ENCODE measurements around the gene PLCXD1. TPM values are rescaled to one million over a fixed set of nuclear protein-coding genes. Genes with fewer than 3 reads are reported as not detected.

Gene PLCXD1
- polyA plus RNA-seq, 3 donors, result 2.9 to 28.7 (median 6.7) TPM

GRCh38 chrX:332916-333610 lies 51.9 kb downstream of the PLCXD1 start:
- no peak overlapping the region for H3K27ac Mint-ChIP-seq
- TF ChIP-seq CTCF (IDR thresholded peaks at IDR 0.05), result no peak
- DNase-seq, result no peak

GRCh38 chrX:333611-334311 lies 52.6 kb downstream of the PLCXD1 start:
- no peaks in the 10 kb centered on the region for H4K20me1 ChIP-seq (ENCODE audit: insufficient read depth, low read length)
- 98% methylated on average over 41 of the region's 51 CpGs for WGBS (ENCODE audit: insufficient coverage)
- H3K4me1 Mint-ChIP-seq, result no peaks in the 10 kb centered on the region

More at GRCh38 chrX:332916-333610, 51.9 kb downstream of the PLCXD1 start:
- Mint-ChIP-seq H3K4me3 (no peak overlapping the region), H3K9me3 (peaks cover 13 to 37% (median 22%) of the 10 kb centered on the region in 7 donors), H3K27me3 (ENCODE audit: low read depth in 3 of 3) (peaks cover 15 to 30% (median 19%) of the 10 kb centered on the region in 3 donors), H3K4me1 (no peaks in the 10 kb centered on the region), H3K36me3 (peaks cover 22 to 43% of the 10 kb centered on the region in 2 donors)
- no peak overlapping the region for H3K27ac ChIP-seq (ENCODE audit: low read depth in 1 of 2, low read length in 2 of 2)
- H3K27me3 ChIP-seq (ENCODE audit: control insufficient read depth in 2 of 2, insufficient read depth in 2 of 2, low read length in 2 of 2), result peaks cover 0 to 21% of the 10 kb centered on the region in 2 donors
- no peak overlapping the region for H3K4me3 ChIP-seq (replicated peaks in 1 of 3; ENCODE audit: low read depth in 2 of 3, low read length in 3 of 3)
- no peaks in the 10 kb centered on the region for H4K20me1 ChIP-seq (ENCODE audit: insufficient read depth, low read length)
- H3K79me2 ChIP-seq (ENCODE audit: insufficient read depth, low read length), result no peaks in the 10 kb centered on the region
- no peak overlapping the region for H3K4me2 ChIP-seq (replicated peaks; ENCODE audit: extremely low read depth, low read length, poor library complexity, severe bottlenecking)
- no peak overlapping the region for H3K9ac ChIP-seq (ENCODE audit: insufficient read depth, low read length, poor library complexity, severe bottlenecking)
- 93% methylated on average over 24 of the region's 33 CpGs for WGBS (ENCODE audit: insufficient coverage)
- peaks cover 6 to 16% of the 10 kb centered on the region in 2 donors for H3K36me3 ChIP-seq (replicated peaks in 1 of 2; ENCODE audit: control insufficient read depth in 1 of 2, insufficient read depth in 2 of 2, low read length in 2 of 2)
- intact Hi-C loops (cut with micrococcal nuclease), result no loop called here
- peaks cover 7 to 36% of the 10 kb centered on the region in 2 donors for H3K9me3 ChIP-seq (replicated peaks in 1 of 2; ENCODE audit: control insufficient read depth in 1 of 2, insufficient read depth in 1 of 2, low read length in 2 of 2)
- H3K4me1 ChIP-seq (ENCODE audit: control insufficient read depth in 1 of 2, insufficient read depth in 2 of 2, low read length in 2 of 2), result no peaks in the 10 kb centered on the region
- H2AFZ ChIP-seq (ENCODE audit: insufficient read depth, low read depth, low read length, poor library complexity, severe bottlenecking), result no peak overlapping the region

More at GRCh38 chrX:333611-334311, 52.6 kb downstream of the PLCXD1 start:
- Mint-ChIP-seq H3K27me3 (ENCODE audit: low read depth in 3 of 3) (peaks cover 15 to 30% (median 22%) of the 10 kb centered on the region in 3 donors), H3K36me3 (peaks cover 28 to 50% of the 10 kb centered on the region in 2 donors), H3K4me3 (no peak overlapping the region), H3K9me3 (peaks cover 17 to 42% (median 29%) of the 10 kb centered on the region in 7 donors), H3K27ac (no peak overlapping the region)
- intact Hi-C loops (cut with micrococcal nuclease), result no loop called here
- peaks cover 12 to 43% of the 10 kb centered on the region in 2 donors for H3K9me3 ChIP-seq (replicated peaks in 1 of 2; ENCODE audit: control insufficient read depth in 1 of 2, insufficient read depth in 1 of 2, low read length in 2 of 2)
- no peak for DNase-seq
- no peak overlapping the region for H3K9ac ChIP-seq (ENCODE audit: insufficient read depth, low read length, poor library complexity, severe bottlenecking)
- peaks cover 0 to 21% of the 10 kb centered on the region in 2 donors for H3K27me3 ChIP-seq (ENCODE audit: control insufficient read depth in 2 of 2, insufficient read depth in 2 of 2, low read length in 2 of 2)
- peaks cover 6 to 23% of the 10 kb centered on the region in 2 donors for H3K36me3 ChIP-seq (replicated peaks in 1 of 2; ENCODE audit: control insufficient read depth in 1 of 2, insufficient read depth in 2 of 2, low read length in 2 of 2)
- H2AFZ ChIP-seq (ENCODE audit: insufficient read depth, low read depth, low read length, poor library complexity, severe bottlenecking), result no peak overlapping the region
- H3K4me2 ChIP-seq (replicated peaks; ENCODE audit: extremely low read depth, low read length, poor library complexity, severe bottlenecking), result no peak overlapping the region
- no peaks in the 10 kb centered on the region for H3K4me1 ChIP-seq (ENCODE audit: control insufficient read depth in 1 of 2, insufficient read depth in 2 of 2, low read length in 2 of 2)
- H3K4me3 ChIP-seq (replicated peaks in 1 of 3; ENCODE audit: low read depth in 2 of 3, low read length in 3 of 3), result no peak overlapping the region
- H3K79me2 ChIP-seq (ENCODE audit: insufficient read depth, low read length), result no peaks in the 10 kb centered on the region
- no peak for TF ChIP-seq CTCF (IDR thresholded peaks at IDR 0.05)
- H3K27ac ChIP-seq (ENCODE audit: low read depth in 1 of 2, low read length in 2 of 2), result no peak overlapping the region

All from CD14-positive monocyte (primary cell).